ENCODE results near the gene PPP1R9B. TPM values are rescaled to one million over a fixed set of nuclear protein-coding genes. Genes with fewer than 3 reads are reported as not detected.

The PPP1R9B gene
- total RNA-seq, 1 donor from 2014 or later: 92.6 TPM

DNA sequence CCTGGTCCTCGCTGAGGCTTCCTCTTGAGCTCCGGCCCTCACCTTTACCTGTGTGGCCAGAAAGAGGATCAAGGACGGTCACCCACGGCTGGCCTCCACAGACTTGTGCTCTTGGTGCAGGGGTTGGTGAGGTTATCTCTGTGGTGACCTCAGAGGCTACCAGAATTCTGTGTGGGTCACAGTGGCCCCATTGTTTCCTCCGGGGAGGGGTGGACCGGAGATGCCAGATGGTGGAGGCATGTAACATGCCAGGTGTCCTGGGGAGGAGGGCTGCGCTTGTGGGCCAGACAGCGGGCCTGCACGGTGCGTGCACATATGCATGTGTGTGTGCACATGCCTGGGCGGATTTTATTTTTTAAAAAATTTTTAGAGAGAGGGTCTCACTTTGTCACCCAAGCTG lies 21.7 kb upstream of the PPP1R9B start:
- ATAC-seq (no peak), DNase-seq (no peak)
- Histone ChIP-seq H3K4me1 (peaks cover 13% of the 10 kb centered on the region), H3K4me3 (no peak overlapping the region), H3K36me3 (no peaks in the 10 kb centered on the region), H3K9me3 (no peaks in the 10 kb centered on the region), H3K27me3 (ENCODE audit: low read depth) (no peaks in the 10 kb centered on the region), H3K27ac (no peak overlapping the region)
- TF ChIP-seq, protein P1, sequence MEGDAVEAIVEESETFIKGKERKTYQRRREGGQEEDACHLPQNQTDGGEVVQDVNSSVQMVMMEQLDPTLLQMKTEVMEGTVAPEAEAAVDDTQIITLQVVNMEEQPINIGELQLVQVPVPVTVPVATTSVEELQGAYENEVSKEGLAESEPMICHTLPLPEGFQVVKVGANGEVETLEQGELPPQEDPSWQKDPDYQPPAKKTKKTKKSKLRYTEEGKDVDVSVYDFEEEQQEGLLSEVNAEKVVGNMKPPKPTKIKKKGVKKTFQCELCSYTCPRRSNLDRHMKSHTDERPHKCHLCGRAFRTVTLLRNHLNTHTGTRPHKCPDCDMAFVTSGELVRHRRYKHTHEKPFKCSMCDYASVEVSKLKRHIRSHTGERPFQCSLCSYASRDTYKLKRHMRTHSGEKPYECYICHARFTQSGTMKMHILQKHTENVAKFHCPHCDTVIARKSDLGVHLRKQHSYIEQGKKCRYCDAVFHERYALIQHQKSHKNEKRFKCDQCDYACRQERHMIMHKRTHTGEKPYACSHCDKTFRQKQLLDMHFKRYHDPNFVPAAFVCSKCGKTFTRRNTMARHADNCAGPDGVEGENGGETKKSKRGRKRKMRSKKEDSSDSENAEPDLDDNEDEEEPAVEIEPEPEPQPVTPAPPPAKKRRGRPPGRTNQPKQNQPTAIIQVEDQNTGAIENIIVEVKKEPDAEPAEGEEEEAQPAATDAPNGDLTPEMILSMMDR (IDR thresholded peaks at IDR 0.05): no peak
- intact Hi-C loops (cut with DNase I): no loop called here

DNA sequence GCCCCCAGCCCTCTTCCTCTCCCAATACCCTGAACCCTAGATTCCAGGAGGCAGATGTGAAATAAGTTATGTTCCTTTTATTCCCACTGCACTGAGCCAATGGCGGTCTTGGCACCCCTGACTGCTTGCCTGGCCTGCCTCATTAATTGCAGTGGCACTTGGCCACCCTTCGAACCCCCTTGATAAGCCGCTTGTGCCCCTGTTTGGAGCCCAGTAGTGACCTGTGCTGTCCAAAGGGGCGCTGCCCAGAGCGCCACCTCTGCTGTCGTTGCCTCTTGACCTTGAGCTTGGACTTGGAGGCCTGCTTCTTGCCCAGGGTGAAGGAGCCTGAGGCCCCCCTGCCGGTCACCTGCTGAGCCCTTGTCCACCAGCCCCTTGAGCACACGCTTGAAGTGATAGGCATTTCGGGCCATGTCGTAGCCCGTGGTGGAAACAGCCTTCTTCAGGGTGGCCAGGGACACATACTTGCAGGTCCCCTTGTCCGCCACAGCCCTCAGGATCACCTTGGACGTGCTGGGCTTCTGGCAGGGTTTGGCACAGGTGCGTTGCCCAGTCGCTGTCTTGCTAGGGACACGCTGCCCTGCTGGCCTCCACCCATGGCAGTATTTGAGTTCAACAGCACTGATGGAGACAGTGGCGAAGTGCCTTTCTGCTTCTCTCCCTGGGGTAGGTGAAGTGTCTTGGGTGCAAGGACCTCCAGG lies 21.0 kb upstream of the PPP1R9B start:
- ATAC-seq: no peak
- no peak for DNase-seq
- peaks cover 13% of the 10 kb centered on the region for H3K4me1 ChIP-seq
- no peak overlapping the region for H3K27ac ChIP-seq
- no peaks in the 10 kb centered on the region for H3K9me3 ChIP-seq
- intact Hi-C loops (cut with DNase I): no loop called here
- H3K36me3 ChIP-seq: no peaks in the 10 kb centered on the region
- H3K27me3 ChIP-seq (ENCODE audit: low read depth): no peaks in the 10 kb centered on the region
- TF ChIP-seq, protein P1 (IDR thresholded peaks at IDR 0.05): no peak
- no peak overlapping the region for H3K4me3 ChIP-seq

DNA sequence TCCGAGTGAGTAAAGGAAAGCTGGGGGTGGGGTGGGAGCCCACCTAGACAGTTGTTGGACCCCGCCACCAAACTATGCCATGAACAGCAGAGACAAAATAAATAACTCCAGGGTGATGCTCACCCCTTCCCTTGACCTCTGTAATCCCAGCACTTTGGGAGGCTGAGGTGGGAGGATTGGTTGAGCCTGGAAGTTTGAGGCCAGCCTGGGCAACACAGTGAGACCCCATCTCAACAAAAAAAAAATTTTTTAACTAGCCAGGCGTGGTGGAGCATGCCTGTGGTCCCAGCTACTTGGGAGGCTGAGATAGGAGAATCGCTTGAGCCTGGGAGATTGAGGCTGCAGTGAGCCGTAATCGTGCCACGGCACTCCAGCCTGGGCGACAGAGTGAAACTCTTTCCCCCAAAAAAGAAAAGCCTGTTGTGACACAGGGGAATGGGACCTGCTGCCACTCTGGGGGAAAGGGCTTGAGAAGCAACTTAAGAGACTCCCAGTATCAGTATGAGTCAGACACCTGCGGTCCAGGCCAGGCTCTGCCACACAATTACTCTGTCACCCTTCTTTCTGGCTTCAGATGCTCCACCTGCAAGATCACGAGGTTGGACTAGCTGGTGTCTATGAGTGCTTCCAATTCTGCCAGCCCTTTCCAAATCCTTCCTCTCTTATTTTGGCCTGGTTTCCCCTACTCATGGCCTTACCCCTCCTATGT lies 20.3 kb upstream of the PPP1R9B start:
- Histone ChIP-seq H3K27me3 (ENCODE audit: low read depth) (no peaks in the 10 kb centered on the region), H3K27ac (no peak overlapping the region), H3K9me3 (no peaks in the 10 kb centered on the region), H3K4me3 (no peak overlapping the region), H3K4me1 (peaks cover 13% of the 10 kb centered on the region), H3K36me3 (no peaks in the 10 kb centered on the region)
- ATAC-seq (no peak), DNase-seq (no peak)
- intact Hi-C loops (cut with DNase I): no loop called here
- TF ChIP-seq, protein P1 (IDR thresholded peaks at IDR 0.05): no peak

DNA sequence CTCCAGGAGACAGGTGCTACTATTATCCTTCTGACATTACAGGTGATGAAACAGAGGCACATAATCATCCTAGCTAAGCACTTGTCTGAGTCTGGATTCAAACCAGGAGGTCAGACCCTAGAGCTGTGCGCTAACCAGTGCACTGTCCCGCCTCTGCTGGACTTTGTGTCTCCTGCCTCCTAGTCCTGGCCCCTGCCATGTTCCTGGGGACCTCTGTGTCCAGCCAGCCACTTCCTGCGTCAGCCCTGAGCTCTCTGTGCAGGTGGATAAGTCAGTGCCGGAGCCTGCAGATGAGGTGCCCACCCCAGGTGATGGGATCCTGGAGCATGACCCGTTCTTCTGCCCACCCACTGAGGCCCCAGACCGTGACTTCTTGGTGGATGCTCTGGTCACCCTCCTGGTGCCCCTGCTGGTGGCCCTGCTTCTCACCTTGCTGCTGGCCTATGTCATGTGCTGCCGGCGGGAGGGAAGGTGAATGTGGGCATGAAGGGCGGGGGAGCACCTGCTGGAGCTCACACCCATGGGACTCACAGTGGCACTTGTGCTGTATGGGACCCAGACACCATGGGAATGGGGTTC lies 19.5 kb upstream of the PPP1R9B start:
- Histone ChIP-seq H3K36me3 (no peaks in the 10 kb centered on the region), H3K4me1 (peaks cover 13% of the 10 kb centered on the region)
- intact Hi-C loops (cut with DNase I): no loop called here

DNA sequence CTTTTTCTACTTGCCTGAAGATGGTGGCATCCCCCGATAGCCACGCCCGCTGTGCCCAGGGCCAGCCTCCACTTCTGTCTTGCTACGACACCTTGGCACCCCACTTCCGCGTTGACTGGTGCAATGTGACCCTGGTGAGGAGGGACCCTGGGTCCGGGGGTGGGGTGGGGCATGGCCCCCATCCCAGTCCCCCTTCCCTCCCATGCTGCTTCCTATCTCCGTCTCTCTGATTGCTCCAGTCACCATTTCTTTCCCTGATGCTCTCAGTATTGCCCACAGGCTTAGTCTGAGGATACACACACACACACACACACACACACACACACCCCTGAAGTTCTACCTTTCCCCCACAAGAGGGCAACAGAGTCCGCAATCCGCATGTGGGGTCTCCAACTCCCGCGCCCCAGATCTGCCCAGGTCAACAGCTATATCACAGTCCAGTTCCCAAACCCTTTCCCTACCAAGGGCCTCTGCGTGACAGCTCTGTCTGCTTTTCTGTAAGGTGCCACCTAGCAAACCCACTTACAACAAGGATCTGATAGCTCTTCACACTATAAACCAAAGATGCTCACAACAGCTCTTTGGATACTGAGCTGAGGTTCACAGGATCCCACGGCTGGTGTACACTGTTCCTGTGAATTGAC lies 18.8 kb upstream of the PPP1R9B start:
- intact Hi-C loops (cut with DNase I): no loop called here
- Histone ChIP-seq H3K9me3 (no peaks in the 10 kb centered on the region), H3K27me3 (ENCODE audit: low read depth) (no peaks in the 10 kb centered on the region), H3K36me3 (no peaks in the 10 kb centered on the region), H3K4me1 (peaks cover 13% of the 10 kb centered on the region), H3K27ac (no peak overlapping the region), H3K4me3 (no peak overlapping the region)
- DNase-seq (peak; percentile 54), ATAC-seq (peak; percentile 71 to 83)
- TF ChIP-seq, protein P1 (IDR thresholded peaks at IDR 0.05): peak; percentile 47

More for the DNA sequence above, 19.5 kb upstream of the PPP1R9B start:
- H3K9me3 ChIP-seq: no peaks in the 10 kb centered on the region
- no peak overlapping the region for H3K27ac ChIP-seq
- H3K27me3 ChIP-seq (ENCODE audit: low read depth): no peaks in the 10 kb centered on the region
- TF ChIP-seq, protein P1 (IDR thresholded peaks at IDR 0.05): no peak
- H3K4me3 ChIP-seq: no peak overlapping the region
- peak; percentile 37 for DNase-seq
- no peak for ATAC-seq
